Measurements from ENCODE around the gene COPZ2.
"Not testable (repeated sequence)": the region's sequence is repeated elsewhere in the genome, so short reads cannot be mapped to it uniquely, and the experiment has no call there.

COPZ2 gene

DNA sequence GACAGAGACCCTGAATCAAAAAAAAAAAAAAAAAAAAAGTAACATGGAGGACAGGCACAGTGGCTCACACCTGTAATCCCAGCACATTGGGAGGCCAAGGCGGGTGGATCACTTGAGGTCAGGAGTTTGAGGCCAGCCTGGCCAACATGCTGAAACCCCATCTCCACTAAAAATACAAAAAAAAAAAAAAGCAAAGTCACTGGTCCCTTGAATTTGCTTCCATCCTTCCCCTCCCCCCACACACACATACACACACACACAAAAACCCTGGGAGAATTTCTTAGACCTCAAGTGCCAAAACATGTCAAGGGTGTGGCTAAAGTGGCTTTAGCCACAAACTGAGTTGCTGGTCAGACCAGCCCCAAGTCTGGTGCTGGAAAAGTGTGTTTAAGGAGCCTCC, 49.2 kb downstream of the COPZ2 start:
- H3K4me3 ChIP-seq (ENCODE audit: insufficient read depth, low read depth, low read length); H3K27me3 ChIP-seq (ENCODE audit: control insufficient read depth, insufficient read depth, low read length, poor library complexity, severe bottlenecking); H3K9me3 ChIP-seq (ENCODE audit: control insufficient read depth, low read length); H3K27ac ChIP-seq (ENCODE audit: insufficient read depth, low read depth, low read length, poor library complexity, severe bottlenecking); H3K36me3 ChIP-seq (ENCODE audit: control insufficient read depth, insufficient read depth, low read length): not testable (repeated sequence)
- 93 to 94% methylated on average over 1 of the region's 1 CpG for WGBS, 2 experiments
- H3K4me1 ChIP-seq (ENCODE audit: control insufficient read depth, insufficient read depth, low read length): peaks cover 63% of the 10 kb centered on the region

DNA sequence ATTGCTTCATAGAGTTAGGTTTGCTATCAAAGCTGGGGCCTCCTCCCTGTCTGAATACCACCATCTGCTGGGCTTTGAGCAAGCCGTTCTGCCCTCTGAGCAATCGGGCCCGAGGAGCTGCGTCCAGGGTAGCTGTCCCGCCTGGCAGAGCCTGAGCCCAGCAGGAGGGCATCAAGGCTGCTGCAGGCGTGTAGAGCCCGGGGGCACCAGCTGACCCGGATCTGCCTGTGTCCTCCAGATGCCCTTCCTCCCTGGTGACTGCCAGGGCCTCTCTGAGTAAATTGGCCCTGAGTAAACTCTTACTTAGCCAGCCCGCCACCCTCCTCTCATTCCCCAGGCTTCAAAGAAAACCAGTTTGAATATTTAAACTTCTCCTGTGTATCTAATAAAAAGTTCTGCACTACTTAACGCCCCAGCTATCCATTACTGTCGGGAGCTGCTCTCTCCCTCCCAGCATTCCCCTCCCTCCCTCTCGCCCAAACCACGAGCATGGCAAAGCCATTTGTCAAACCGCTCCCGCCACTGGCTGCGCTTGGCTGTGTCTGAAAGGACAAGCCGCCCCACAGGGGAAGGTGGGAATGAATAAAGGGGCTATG, 50.3 kb downstream of the COPZ2 start:
- Histone ChIP-seq H3K9me3 (ENCODE audit: control insufficient read depth, low read length) (no peaks in the 10 kb centered on the region), H3K27me3 (ENCODE audit: control insufficient read depth, insufficient read depth, low read length, poor library complexity, severe bottlenecking) (no peaks in the 10 kb centered on the region), H3K27ac (ENCODE audit: insufficient read depth, low read depth, low read length, poor library complexity, severe bottlenecking) (peak overlapping the region; percentile 47), H3K36me3 (ENCODE audit: control insufficient read depth, insufficient read depth, low read length) (peaks cover 9% of the 10 kb centered on the region), H3K4me3 (ENCODE audit: insufficient read depth, low read depth, low read length) (no peak overlapping the region), H3K4me1 (ENCODE audit: control insufficient read depth, insufficient read depth, low read length) (peaks cover 52% of the 10 kb centered on the region)
- 22 to 23% methylated on average over 17 of the region's 17 CpGs for WGBS, 2 experiments

DNA sequence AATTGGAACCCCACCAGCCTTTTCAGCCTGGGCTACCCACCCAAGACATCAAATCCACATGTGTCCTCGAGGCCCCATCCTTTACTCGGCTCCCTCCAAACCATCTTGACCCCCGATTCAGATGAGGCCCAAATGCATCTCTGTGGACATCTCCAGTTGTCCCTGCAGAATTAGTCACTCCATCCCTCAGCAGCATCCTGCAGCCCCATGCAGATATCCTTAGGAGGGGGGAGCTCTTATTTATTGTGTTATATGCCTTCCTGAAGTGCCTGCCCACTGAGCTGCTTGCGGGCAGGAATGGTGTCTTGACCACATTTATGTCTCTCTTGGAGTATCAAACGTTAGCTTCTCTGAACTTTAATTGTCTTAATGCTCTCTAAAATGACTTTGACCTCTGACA, 51.1 kb downstream of the COPZ2 start:
- Histone ChIP-seq H3K4me1 (ENCODE audit: control insufficient read depth, insufficient read depth, low read length) (peaks cover 49% of the 10 kb centered on the region), H3K27ac (ENCODE audit: insufficient read depth, low read depth, low read length, poor library complexity, severe bottlenecking) (peak overlapping the region; percentile 47)

DNA sequence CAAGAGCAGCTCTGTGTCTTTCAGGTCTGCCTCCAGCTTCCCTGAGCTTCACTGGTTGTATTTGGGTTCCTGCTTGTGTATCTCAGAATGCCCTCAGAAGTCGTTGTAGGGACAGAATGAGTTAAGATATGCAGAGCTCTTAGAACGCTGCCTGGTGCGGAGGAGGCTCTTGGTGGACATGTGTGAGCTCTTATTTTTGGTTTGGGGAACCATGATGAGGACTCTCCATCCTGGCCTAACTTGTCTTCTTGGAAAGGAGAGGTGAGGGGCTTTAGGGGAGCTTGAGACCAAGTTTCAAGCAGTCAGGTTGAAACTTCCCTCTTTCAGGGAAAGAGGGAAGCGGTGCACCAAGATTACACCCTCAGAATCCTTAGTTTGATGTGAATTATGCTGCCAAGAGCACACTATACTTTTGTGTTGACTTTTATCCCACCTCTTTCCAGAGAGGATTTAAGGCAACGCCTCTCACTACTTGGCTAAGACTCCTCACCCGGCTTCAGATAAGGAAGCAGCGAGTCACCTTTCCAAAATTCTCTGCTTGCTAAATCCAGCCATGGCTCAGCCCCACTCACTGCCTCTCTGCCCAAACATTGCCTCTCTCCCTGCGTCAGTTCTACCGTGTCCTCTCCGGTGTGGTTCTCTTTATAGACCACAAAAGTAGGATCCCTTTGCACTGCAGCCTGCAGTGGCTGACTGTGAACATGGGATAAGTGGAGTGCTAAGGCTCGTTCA, 53.9 kb downstream of the COPZ2 start:
- WGBS, 2 experiments: 96 to 97% methylated on average over 10 to 11 of the region's 11 CpGs
- Histone ChIP-seq H3K4me3 (ENCODE audit: insufficient read depth, low read depth, low read length) (no peak overlapping the region), H3K27me3 (ENCODE audit: control insufficient read depth, insufficient read depth, low read length, poor library complexity, severe bottlenecking) (no peaks in the 10 kb centered on the region), H3K9me3 (ENCODE audit: control insufficient read depth, low read length) (no peaks in the 10 kb centered on the region), H3K27ac (ENCODE audit: insufficient read depth, low read depth, low read length, poor library complexity, severe bottlenecking) (peak overlapping the region; percentile 40), H3K4me1 (ENCODE audit: control insufficient read depth, insufficient read depth, low read length) (peaks cover 31% of the 10 kb centered on the region), H3K36me3 (ENCODE audit: control insufficient read depth, insufficient read depth, low read length) (peaks cover 40% of the 10 kb centered on the region)

More for the DNA sequence above, 51.1 kb downstream of the COPZ2 start:
- H3K9me3 ChIP-seq (ENCODE audit: control insufficient read depth, low read length): no peaks in the 10 kb centered on the region
- peaks cover 16% of the 10 kb centered on the region for H3K36me3 ChIP-seq (ENCODE audit: control insufficient read depth, insufficient read depth, low read length)
- H3K4me3 ChIP-seq (ENCODE audit: insufficient read depth, low read depth, low read length): no peak overlapping the region
- H3K27me3 ChIP-seq (ENCODE audit: control insufficient read depth, insufficient read depth, low read length, poor library complexity, severe bottlenecking): no peaks in the 10 kb centered on the region
- WGBS, 2 experiments: 54 to 59% methylated on average over 5 of the region's 5 CpGs

DNA sequence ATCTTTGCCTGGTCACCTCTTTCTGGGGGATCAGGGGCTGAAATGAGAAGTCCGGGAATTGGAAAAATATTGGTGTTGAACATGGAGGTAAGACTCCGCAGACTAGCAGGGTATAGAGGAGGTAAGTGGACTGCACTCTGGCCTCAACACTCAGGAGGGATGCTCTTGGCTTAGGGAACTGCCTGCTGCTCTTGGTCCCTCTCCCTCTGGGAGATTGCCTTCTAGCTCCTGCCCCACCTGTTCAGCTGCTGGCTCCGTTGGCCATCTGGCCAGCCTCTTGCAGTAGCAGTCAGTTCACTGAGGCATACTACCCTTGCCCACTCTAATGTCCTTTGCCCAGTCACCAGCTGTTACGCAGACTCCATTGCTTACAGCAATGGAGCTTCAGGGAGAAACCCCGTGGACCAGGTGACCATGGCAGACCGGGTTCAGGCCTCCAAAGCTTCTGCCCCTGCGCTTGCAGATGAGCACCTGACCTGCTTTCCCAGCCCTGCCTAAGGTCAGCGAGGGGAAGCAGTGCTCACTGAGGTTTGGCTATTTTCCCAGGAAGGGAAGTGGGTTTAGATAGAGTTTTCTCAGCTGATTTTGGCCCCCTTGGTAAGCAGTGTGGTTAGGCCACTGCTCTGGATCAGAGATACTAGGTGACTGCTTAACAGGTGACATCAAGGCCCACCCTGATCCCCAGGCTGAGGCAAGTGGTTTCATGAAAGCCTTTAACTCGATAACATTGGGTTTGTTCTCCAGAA, 54.8 kb downstream of the COPZ2 start:
- 95 to 96% methylated on average over 9 of the region's 9 CpGs for WGBS, 2 experiments
- peak overlapping the region; percentile 40 for H3K27ac ChIP-seq (ENCODE audit: insufficient read depth, low read depth, low read length, poor library complexity, severe bottlenecking)
- H3K4me1 ChIP-seq (ENCODE audit: control insufficient read depth, insufficient read depth, low read length): peaks cover 27% of the 10 kb centered on the region
- no peak overlapping the region for H3K4me3 ChIP-seq (ENCODE audit: insufficient read depth, low read depth, low read length)
- H3K9me3 ChIP-seq (ENCODE audit: control insufficient read depth, low read length): no peaks in the 10 kb centered on the region
- H3K27me3 ChIP-seq (ENCODE audit: control insufficient read depth, insufficient read depth, low read length, poor library complexity, severe bottlenecking): no peaks in the 10 kb centered on the region
- peaks cover 41% of the 10 kb centered on the region for H3K36me3 ChIP-seq (ENCODE audit: control insufficient read depth, insufficient read depth, low read length)

DNA sequence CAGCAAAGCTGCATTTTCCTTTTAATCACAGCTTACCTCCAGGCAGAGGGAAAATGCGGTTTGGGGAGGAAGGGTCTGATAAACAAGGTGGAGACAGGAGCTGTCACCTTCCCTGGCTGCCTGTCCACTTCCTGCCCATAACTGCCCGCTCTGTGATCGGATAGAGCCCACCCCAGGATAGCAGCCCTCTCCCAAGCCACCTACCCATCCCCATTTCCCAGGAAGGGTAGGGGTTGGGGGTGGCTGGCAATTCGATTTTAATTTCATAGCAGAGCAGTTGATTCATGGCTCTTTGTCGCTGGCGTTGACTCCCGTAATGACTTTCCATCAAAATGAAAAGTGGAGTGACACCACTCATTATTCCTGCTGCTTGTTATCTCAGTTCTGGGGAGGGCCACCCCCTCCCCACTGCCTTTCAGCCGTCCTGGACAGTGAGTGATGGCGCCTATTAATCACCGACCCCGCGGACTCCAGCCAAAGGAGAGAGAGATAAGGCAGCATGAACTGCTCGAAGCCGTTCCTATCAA, 55.4 kb downstream of the COPZ2 start:
- H3K27ac ChIP-seq (ENCODE audit: insufficient read depth, low read depth, low read length, poor library complexity, severe bottlenecking): no peak overlapping the region

DNA sequence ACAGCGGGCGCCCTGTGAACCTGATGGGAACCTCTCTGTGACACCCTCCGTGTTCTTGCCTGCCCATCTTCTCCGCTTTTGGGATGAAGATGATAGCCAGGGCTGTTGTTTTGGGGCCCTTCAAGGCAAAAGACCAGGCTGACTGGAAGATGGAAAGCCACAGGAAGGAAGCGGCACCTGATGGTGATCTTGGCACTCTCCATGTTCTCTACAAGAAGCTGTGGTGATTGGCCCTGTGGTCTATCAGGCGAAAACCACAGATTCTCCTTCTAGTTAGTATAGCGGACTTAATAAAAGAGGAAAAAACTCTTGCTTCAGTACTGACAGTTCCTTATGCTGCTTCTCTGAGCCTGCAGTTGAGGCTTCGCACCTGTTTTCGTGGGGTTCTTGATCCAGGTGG, 56.1 kb downstream of the COPZ2 start:
- Histone ChIP-seq H3K27me3 (ENCODE audit: control insufficient read depth, insufficient read depth, low read length, poor library complexity, severe bottlenecking) (no peaks in the 10 kb centered on the region), H3K4me3 (ENCODE audit: insufficient read depth, low read depth, low read length) (no peak overlapping the region), H3K4me1 (ENCODE audit: control insufficient read depth, insufficient read depth, low read length) (peaks cover 13% of the 10 kb centered on the region), H3K36me3 (ENCODE audit: control insufficient read depth, insufficient read depth, low read length) (peaks cover 41% of the 10 kb centered on the region), H3K9me3 (ENCODE audit: control insufficient read depth, low read length) (no peaks in the 10 kb centered on the region), H3K27ac (ENCODE audit: insufficient read depth, low read depth, low read length, poor library complexity, severe bottlenecking) (no peak overlapping the region)
- 97% methylated on average over 9 of the region's 9 CpGs for WGBS, 2 experiments

More for the DNA sequence above, 55.4 kb downstream of the COPZ2 start:
- H3K9me3 ChIP-seq (ENCODE audit: control insufficient read depth, low read length): no peaks in the 10 kb centered on the region
- H3K27me3 ChIP-seq (ENCODE audit: control insufficient read depth, insufficient read depth, low read length, poor library complexity, severe bottlenecking): no peaks in the 10 kb centered on the region
- WGBS, 2 experiments: 89 to 90% methylated on average over 14 of the region's 14 CpGs
- H3K4me1 ChIP-seq (ENCODE audit: control insufficient read depth, insufficient read depth, low read length): peaks cover 20% of the 10 kb centered on the region
- peaks cover 41% of the 10 kb centered on the region for H3K36me3 ChIP-seq (ENCODE audit: control insufficient read depth, insufficient read depth, low read length)
- no peak overlapping the region for H3K4me3 ChIP-seq (ENCODE audit: insufficient read depth, low read depth, low read length)

DNA sequence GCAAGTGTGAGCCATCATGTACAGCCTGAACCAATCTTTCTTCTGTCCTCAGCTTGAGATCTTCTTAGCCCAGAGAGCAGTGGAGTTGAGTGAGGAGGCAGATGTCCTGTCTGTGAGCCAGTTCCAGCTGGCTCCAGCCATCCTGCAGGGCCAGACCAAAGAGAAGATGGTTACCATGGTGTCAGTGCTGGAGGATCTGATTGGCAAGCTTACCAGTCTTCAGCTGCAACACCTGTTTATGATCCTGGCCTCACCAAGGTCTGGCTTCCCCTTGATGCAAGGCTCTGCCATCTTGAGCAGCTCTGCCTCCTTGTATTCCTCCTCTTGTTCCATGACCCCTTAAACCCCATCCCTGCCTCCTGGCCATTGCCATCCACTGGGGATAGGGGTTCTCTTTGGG, 57.1 kb downstream of the COPZ2 start:
- Histone ChIP-seq H3K4me1 (ENCODE audit: control insufficient read depth, insufficient read depth, low read length) (peaks cover 9% of the 10 kb centered on the region), H3K27me3 (ENCODE audit: control insufficient read depth, insufficient read depth, low read length, poor library complexity, severe bottlenecking) (no peaks in the 10 kb centered on the region), H3K9me3 (ENCODE audit: control insufficient read depth, low read length) (no peaks in the 10 kb centered on the region), H3K27ac (ENCODE audit: insufficient read depth, low read depth, low read length, poor library complexity, severe bottlenecking) (no peak overlapping the region), H3K36me3 (ENCODE audit: control insufficient read depth, insufficient read depth, low read length) (peaks cover 48% of the 10 kb centered on the region), H3K4me3 (ENCODE audit: insufficient read depth, low read depth, low read length) (no peak overlapping the region)

DNA sequence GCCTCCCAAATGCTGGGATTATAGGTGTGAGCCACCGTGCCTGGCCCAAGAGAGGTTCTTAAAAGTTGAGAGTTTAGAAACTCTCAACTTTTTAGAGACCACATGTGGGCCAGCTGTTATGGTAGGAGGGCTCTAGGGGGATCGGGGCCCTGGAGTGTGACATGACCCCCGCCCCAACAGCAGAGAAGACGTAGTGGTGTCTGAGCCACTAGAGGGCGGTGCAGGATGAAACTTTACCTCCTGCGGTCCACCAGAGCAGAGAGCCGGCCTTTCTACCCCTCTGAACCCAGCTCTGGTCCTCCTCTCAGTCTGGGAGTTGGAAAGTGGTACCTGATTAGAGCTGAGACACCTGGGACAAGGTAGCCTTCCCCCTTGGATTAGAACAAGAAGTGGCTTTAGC, 59.3 kb downstream of the COPZ2 start:
- Histone ChIP-seq H3K36me3 (ENCODE audit: control insufficient read depth, insufficient read depth, low read length) (peaks cover 63% of the 10 kb centered on the region), H3K4me3 (ENCODE audit: insufficient read depth, low read depth, low read length) (no peak overlapping the region), H3K9me3 (ENCODE audit: control insufficient read depth, low read length) (no peaks in the 10 kb centered on the region), H3K27ac (ENCODE audit: insufficient read depth, low read depth, low read length, poor library complexity, severe bottlenecking) (no peak overlapping the region), H3K27me3 (ENCODE audit: control insufficient read depth, insufficient read depth, low read length, poor library complexity, severe bottlenecking) (no peaks in the 10 kb centered on the region), H3K4me1 (ENCODE audit: control insufficient read depth, insufficient read depth, low read length) (peaks cover 9% of the 10 kb centered on the region)
- WGBS, 2 experiments: 20 to 21% methylated on average over 7 of the region's 7 CpGs

All from ectodermal cell (in vitro differentiated cells).